HG03060 (cell line): Measurements from ENCODE around the gene CA5A.
"Not testable (repeated sequence)": the region's sequence is repeated elsewhere in the genome, so short reads cannot be mapped to it uniquely, and the experiment has no call there.

Experiments used
- ATAC-seq: cut with Tn5 transposase; IDR thresholded peaks from one replicate; pipeline ENCODE4 v1.9.1; 2021; ENCODE audit warnings: low read depth, moderate number of reproducible peaks; ENCODE audit not compliant: unreplicated experiment

CA5A gene

GRCh38 chr16:87936375-87937230 is at the start of gene CA5A:
CA5A (minus strand) TSS chr16:87936529; CDS start chr16:87936450, 79 bp downstream.
- no peak for ATAC-seq

DNA sequence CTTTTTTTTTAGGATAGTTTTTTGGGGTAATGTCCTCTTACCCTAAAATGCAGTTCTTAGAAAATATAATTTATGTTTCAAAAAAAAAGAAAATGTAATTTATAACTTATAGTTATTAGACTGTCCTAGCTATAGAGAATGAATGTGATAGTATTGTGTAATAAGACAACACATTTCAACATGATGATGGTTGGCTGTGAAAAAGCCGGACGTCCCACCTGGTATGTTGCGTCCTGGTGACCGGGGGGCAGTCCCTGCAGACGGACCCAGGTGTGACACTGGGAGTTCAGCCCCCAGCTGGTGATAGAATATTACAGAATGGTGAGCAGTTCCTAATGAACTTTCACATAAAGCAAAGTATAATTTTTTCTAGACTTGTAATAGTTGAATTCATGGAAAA is 49.2 kb upstream of the CA5A start:
- ATAC-seq, result not testable (repeated sequence)

- ATAC-seq, result no peak
These were observed 48.4 kb upstream of the CA5A start for GRCh38 chr16:87984632-87985267.

GRCh38 chr16:87984180-87984579 is 47.9 kb upstream of the CA5A start:
- ATAC-seq, result not testable (repeated sequence)

DNA sequence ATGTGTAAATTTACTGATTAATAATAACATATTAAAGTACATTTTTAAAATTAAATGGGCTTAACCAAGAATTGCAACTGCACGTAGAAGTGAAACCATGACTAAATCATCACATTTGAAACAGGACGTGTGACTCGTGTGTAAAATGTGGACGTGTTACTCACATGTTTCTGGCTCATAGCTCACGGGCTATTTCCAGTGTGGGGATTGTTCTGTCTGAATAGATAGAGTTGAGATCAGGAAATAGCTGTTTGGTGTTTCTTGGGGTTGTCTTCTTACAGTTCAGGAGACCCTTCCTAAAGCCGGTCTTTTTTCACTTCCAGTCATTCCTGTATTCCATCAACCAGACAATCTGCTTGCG is 47.4 kb upstream of the CA5A start:
- ATAC-seq, result not testable (repeated sequence)

- ATAC-seq, result not testable (repeated sequence)
These were observed 46.9 kb upstream of the CA5A start for GRCh38 chr16:87983072-87983736.

DNA sequence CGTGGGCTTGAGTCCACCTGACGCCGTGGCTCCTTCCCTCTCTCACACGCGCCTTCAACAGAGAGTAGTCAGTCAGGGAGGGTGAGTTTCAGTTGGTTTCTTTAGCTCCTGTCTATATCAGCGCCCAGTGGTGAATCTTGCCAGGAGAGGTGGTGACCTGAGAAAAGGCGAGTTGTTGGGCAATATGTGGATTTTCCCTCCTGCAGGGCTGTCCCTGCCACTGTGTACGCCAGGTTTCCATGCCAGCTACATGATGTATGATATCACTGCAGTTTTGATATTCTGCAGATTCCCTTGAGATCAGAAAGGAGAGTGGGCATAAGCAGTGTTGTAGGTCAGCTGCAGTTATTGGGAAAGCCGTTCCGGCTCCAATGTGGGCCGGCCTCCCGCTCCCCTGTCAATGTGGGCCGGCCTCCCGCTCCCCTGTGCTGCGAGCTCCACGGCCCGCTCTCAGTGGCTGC is 46.3 kb upstream of the CA5A start:
- ATAC-seq, result no peak

GRCh38 chr16:87981376-87981775 is 45.0 kb upstream of the CA5A start:
- ATAC-seq, result not testable (repeated sequence)

GRCh38 chr16:87979911-87980630 is 43.7 kb upstream of the CA5A start:
- not testable (repeated sequence) for ATAC-seq

DNA sequence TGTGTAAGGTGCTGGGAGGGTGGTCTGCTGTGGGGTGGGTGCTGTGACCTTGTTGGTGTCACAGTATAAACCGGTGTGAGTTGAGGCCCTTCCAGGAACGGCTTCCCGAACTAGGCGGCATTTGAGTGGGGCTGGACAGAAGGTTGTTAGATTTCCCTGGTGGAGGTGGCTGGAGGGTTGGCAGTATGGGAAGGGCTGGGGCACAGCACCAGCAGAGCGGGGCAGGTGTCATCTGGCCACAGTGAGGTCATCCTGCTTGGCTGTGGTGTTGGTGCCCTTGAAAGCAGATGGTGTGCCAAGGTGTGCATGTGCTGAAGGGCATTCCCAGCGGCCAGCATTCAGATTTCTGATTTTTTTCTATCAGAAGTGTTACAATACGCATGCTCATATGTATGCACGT is 43.0 kb upstream of the CA5A start:
- no peak for ATAC-seq

DNA sequence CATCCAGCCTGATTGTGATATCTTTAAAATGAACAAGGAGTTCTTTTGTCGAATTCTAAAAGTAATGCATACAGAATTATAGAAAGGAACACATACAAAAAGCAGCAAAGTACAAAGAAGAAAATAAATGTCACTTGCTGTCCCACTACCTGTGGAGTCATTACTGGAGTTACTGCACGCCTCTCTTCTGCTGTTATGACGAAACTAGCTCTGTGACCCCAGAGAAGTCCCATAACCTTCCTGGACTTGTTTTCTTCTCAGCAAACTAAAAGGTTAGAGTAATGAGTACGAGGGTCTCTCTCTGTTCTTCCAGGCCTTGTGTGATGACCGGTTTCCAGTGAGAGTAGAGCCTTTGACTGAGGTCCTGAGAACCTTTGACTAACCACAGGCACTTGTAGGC is 41.8 kb upstream of the CA5A start:
- no peak for ATAC-seq

- no peak for ATAC-seq
These were observed 40.3 kb upstream of the CA5A start for GRCh38 chr16:87976665-87977064.

DNA sequence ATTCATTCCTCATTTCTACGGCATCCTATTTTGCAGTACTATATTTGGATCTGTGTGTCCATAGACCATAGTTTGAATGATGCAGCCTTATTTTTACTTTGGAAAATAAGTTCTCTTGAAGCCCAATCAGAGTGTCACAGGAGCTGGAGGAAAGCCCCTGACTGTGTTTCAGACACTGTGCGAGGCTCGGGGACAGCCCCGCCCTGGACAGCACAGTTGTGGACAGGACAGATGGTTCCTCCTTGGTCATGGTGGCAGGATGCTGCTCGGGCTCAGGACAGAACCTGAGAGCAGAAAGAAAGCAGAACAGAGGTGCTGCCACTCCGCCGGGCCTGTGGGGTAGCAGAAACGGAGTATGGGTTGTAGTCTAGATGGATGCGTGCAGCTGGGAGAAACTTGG is 37.8 kb upstream of the CA5A start:
- ATAC-seq, result no peak

- no peak for ATAC-seq
These were observed 37.4 kb upstream of the CA5A start for GRCh38 chr16:87973717-87974116.

- no peak for ATAC-seq
These were observed 35.6 kb upstream of the CA5A start for GRCh38 chr16:87971933-87972332.

GRCh38 chr16:87970186-87970585 is 33.9 kb upstream of the CA5A start:
- ATAC-seq, result no peak

DNA sequence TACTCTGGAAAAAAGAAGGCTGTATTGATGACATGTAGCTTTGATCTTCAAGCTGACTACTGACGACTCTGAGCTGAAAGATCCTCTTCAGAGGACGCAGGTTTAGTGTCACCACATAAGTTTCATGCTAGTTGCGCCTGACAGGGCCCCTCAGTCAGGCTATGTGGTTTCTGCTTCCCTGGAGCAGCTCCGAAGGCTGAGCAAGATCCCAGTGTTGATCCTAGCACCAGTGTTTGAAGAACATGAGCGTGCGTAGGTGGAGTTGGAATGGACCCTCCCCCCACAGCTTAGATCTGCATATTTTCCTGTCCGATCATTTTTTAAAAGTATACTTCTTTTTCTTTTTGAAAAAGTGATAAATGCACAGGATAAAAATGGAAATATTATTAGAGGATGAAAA is 32.2 kb upstream of the CA5A start:
- no peak for ATAC-seq

DNA sequence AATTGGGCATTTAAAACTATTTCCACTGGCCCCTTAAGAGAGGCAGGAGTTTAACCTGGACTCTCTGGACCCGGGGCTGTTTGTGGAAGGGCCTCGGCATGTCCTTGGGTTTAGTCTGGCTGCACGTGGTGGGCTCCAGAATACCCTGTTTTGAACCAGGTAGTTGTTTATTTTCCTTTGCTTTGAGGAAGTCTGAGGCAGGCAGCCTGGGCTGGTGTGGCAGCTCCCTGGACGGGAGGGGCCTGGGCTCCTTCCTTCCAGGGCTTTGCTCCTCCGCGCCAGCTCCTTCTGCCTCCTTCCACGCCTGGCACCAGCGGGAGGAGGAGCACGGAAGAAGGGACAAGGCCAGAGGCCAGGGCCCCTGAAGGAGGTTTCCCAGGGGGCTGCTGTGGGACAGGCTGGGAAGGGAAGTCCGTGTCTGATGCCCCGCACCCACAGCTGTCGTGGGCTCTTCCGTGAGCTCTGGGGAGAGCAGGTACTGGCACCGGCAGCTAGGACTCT is 30.4 kb upstream of the CA5A start:
- ATAC-seq, result no peak

- no peak for ATAC-seq
These were observed 29.8 kb upstream of the CA5A start for GRCh38 chr16:87966064-87966645.

- no peak for ATAC-seq
These were observed 29.1 kb upstream of the CA5A start for GRCh38 chr16:87965417-87965816.
